Measurements from ENCODE around the gene KLHL25.

Gene KLHL25

GRCh38 chr15:85772668-85773067 lies 22.1 kb downstream of the KLHL25 start:
- no peak for DNase-seq

- no peak for DNase-seq
These were observed 22.8 kb downstream of the KLHL25 start for GRCh38 chr15:85771781-85772445.

GRCh38 chr15:85771271-85771670 lies 23.5 kb downstream of the KLHL25 start:
- no peak for DNase-seq

- DNase-seq = no peak
These were observed 24.4 kb downstream of the KLHL25 start for GRCh38 chr15:85770096-85771041.

- DNase-seq = no peak
These were observed 25.4 kb downstream of the KLHL25 start for GRCh38 chr15:85769182-85769900.

- no peak for DNase-seq
These were observed 26.0 kb downstream of the KLHL25 start for GRCh38 chr15:85768595-85769168.

GRCh38 chr15:85767785-85768529 lies 26.8 kb downstream of the KLHL25 start:
- DNase-seq = no peak

- DNase-seq = peak; percentile 19 to 40
These were observed 28.5 kb downstream of the KLHL25 start for GRCh38 chr15:85766001-85766831.

- no peak for DNase-seq
These were observed 30.0 kb downstream of the KLHL25 start for GRCh38 chr15:85764649-85765277.

- DNase-seq = no peak
These were observed 30.8 kb downstream of the KLHL25 start for GRCh38 chr15:85763673-85764633.

- peak in 1 of 2 donors; percentile 42 for DNase-seq
These were observed 31.6 kb downstream of the KLHL25 start for GRCh38 chr15:85763157-85763556.

GRCh38 chr15:85762756-85763127 lies 32.0 kb downstream of the KLHL25 start:
- DNase-seq = no peak

- no peak for DNase-seq
These were observed 32.5 kb downstream of the KLHL25 start for GRCh38 chr15:85762039-85762755.

- no peak for DNase-seq
These were observed 33.1 kb downstream of the KLHL25 start for GRCh38 chr15:85761635-85762034.

- DNase-seq = no peak
These were observed 34.0 kb downstream of the KLHL25 start for GRCh38 chr15:85760531-85761371.

- no peak for DNase-seq
These were observed 34.7 kb downstream of the KLHL25 start for GRCh38 chr15:85760049-85760448.

- DNase-seq = no peak
These were observed 35.3 kb downstream of the KLHL25 start for GRCh38 chr15:85759376-85759775.

- DNase-seq = no peak
These were observed 36.1 kb downstream of the KLHL25 start for GRCh38 chr15:85758655-85758978.
